Liver (tissue), 9 donors: ENCODE data around the gene RORC. TPM values are rescaled to one million over a fixed set of nuclear protein-coding genes. Genes with fewer than 3 reads are reported as not detected.

Experiments used
- DNase-seq: peaks from one replicate; pipeline ENCODE4 v3.0.0-alpha.2; 2017; ENCODE audit warnings: low spot score
- H3K27ac ChIP-seq, 2 donors: one replicate each; pipeline ENCODE4 v1.7.0; 2013; ENCODE audit warnings: inconsistent platforms in 2 of 2, low read length in 2 of 2, control low read depth in 1 of 2, low read depth in 1 of 2, mild to moderate bottlenecking in 1 of 2
- H3K27me3 ChIP-seq, 4 donors: one replicate each; pipeline versions ENCODE4 v1.6.1 to v1.7.0; 2013; ENCODE audit warnings: low read length in 3 of 4, inconsistent platforms in 1 of 4, mild to moderate bottlenecking in 1 of 4, moderate library complexity in 1 of 4; ENCODE audit not compliant: control insufficient read depth in 4 of 4, insufficient read depth in 4 of 4
- H3K36me3 ChIP-seq, 4 donors: one replicate each; pipeline versions ENCODE4 v1.6.1 to v1.7.0; 2013; ENCODE audit warnings: low read length in 3 of 4, mild to moderate bottlenecking in 3 of 4, low read depth in 1 of 4, moderate library complexity in 1 of 4; ENCODE audit not compliant: control insufficient read depth in 4 of 4, insufficient read depth in 3 of 4
- H3K4me1 ChIP-seq, 4 donors: one replicate each; pipeline versions ENCODE4 v1.6.1 to v1.7.0; 2013; ENCODE audit warnings: low read length in 3 of 4, mild to moderate bottlenecking in 3 of 4, moderate library complexity in 1 of 4; ENCODE audit not compliant: control insufficient read depth in 4 of 4, insufficient read depth in 4 of 4
- H3K4me3 ChIP-seq, 3 donors: one replicate each; pipeline versions ENCODE4 v1.6.1 to v1.7.0; 2013; ENCODE audit warnings: low read length in 3 of 3, control low read depth in 1 of 3, low read depth in 1 of 3, mild to moderate bottlenecking in 1 of 3
- H3K9ac ChIP-seq, 2 donors: one replicate each; pipeline ENCODE4 v1.7.0; 2013; ENCODE audit warnings: low read length in 2 of 2, mild to moderate bottlenecking in 2 of 2, moderate library complexity in 2 of 2, control low read depth in 1 of 2, low read depth in 1 of 2
- H3K9me3 ChIP-seq, 4 donors: one replicate each; pipeline versions ENCODE4 v1.6.1 to v1.7.0; 2013; ENCODE audit warnings: low read length in 3 of 4; ENCODE audit not compliant: control insufficient read depth in 4 of 4
- ATF3 ChIP-seq: IDR thresholded peaks from 2 replicates; pipeline ENCODE4 v1.6.1; 2016; ENCODE audit warnings: antibody characterized with exemption
- EGR1 ChIP-seq, 2 donors: IDR thresholded peaks; 2 replicates each; pipeline ENCODE4 v1.6.1; 2016 to 2018; ENCODE audit warnings: antibody characterized with exemption in 2 of 2, low read depth in 2 of 2
- FOXA1 ChIP-seq: IDR thresholded peaks from 2 replicates; pipeline ENCODE4 v1.6.1; 2016; ENCODE audit warnings: antibody characterized with exemption
- FOXA2 ChIP-seq: IDR thresholded peaks from 2 replicates; pipeline ENCODE4 v1.6.1; 2016; ENCODE audit warnings: antibody characterized with exemption
- GABPA ChIP-seq, 2 donors: IDR thresholded peaks in 1 of 2; conservative IDR thresholded peaks in 1 of 2; 2 replicates each; pipeline ENCODE4 v1.6.1; 2016; ENCODE audit warnings: antibody characterized with exemption in 2 of 2, mild to moderate bottlenecking in 1 of 2, moderate library complexity in 1 of 2
- HNF4A ChIP-seq, 2 donors: conservative IDR thresholded peaks; 2 replicates each; pipeline ENCODE4 v1.6.1; 2016; ENCODE audit warnings: antibody characterized with exemption in 2 of 2, mild to moderate bottlenecking in 2 of 2
- HNF4G ChIP-seq: IDR thresholded peaks from 2 replicates; pipeline ENCODE4 v1.6.1; 2016; ENCODE audit warnings: antibody characterized with exemption
- JUND ChIP-seq, 2 donors: IDR thresholded peaks; 2 replicates each; pipeline ENCODE4 v1.6.1; 2016; ENCODE audit warnings: antibody characterized with exemption in 2 of 2
- MAX ChIP-seq: IDR thresholded peaks from 2 replicates; pipeline ENCODE4 v1.6.1; 2016; ENCODE audit warnings: antibody characterized with exemption
- NR2F2 ChIP-seq: IDR thresholded peaks from 2 replicates; pipeline ENCODE4 v1.6.1; 2016; ENCODE audit warnings: antibody characterized with exemption
- RAD21 ChIP-seq, 2 donors: IDR thresholded peaks; 2 replicates each; pipeline ENCODE4 v1.6.1; 2016; ENCODE audit warnings: antibody characterized with exemption in 2 of 2, mild to moderate bottlenecking in 2 of 2
- RXRA ChIP-seq, 2 donors: IDR thresholded peaks; 2 replicates each; pipeline ENCODE4 v1.6.1; 2017 to 2018; ENCODE audit warnings: antibody characterized with exemption in 2 of 2, mild to moderate bottlenecking in 1 of 2
- SP1 ChIP-seq: IDR thresholded peaks from 2 replicates; pipeline ENCODE4 v1.6.1; 2018; ENCODE audit warnings: antibody characterized with exemption, mild to moderate bottlenecking
- YY1 ChIP-seq: IDR thresholded peaks from 2 replicates; pipeline ENCODE4 v1.6.1; 2016; ENCODE audit warnings: antibody characterized with exemption, mild to moderate bottlenecking
- WGBS: extraction: QIAGEN DNeasy Blood & Tissue Kit; methylation state at CpG from one replicate; pipeline ENCODE4 v1.1.7; 2013; 5-methylcytosine and 5-hydroxymethylcytosine counted together
- polyA plus RNA-seq, 2 donors: library from polyadenylated mRNA; stranded (reverse) in 1 of 2; unstranded in 1 of 2; fragments of 200-250 nt in 1 of 2; fragments of >200 nt in 1 of 2; fragmentation: Nextera tagmentation in 1 of 2; extraction: Ambion mirVana in 1 of 2; gene quantifications; one replicate each; pipeline versions ENCODE4 v1.2.1 to v1.2.3, GENCODE V29; 2013 to 2015
- total RNA-seq, 2 donors: library from RNA; depleted of rRNA; stranded (reverse); fragments of >200 nt; gene quantifications; one replicate each; pipeline ENCODE4 v1.2.3, GENCODE V29; 2014
- TF ChIP-seq, protein P1 (sequence below): IDR thresholded peaks from 2 replicates; pipeline ENCODE4 v1.6.1; 2016; ENCODE audit warnings: antibody characterized with exemption, mild to moderate bottlenecking
- TF ChIP-seq, protein P2 (sequence below): fragments of 150-350 bp; IDR thresholded peaks from 2 replicates; pipeline ENCODE4 v1.5.1; 2017; ENCODE audit warnings: improper control_type of control experiment, low read depth, low read length; ENCODE audit not compliant: missing input control
- TF ChIP-seq, protein P3 (sequence below): IDR thresholded peaks from 2 replicates; pipeline ENCODE4 v1.6.1; 2016; ENCODE audit warnings: antibody characterized with exemption
- donor health status: healthy.
- donor health status: healthy.
- donor health status: healthy.
- donor health status: healthy.
- donor health status: healthy.

Gene RORC
- total and polyA plus RNA-seq, 4 donors = 2.9 to 59.2 (median 13.0) TPM

DNA sequence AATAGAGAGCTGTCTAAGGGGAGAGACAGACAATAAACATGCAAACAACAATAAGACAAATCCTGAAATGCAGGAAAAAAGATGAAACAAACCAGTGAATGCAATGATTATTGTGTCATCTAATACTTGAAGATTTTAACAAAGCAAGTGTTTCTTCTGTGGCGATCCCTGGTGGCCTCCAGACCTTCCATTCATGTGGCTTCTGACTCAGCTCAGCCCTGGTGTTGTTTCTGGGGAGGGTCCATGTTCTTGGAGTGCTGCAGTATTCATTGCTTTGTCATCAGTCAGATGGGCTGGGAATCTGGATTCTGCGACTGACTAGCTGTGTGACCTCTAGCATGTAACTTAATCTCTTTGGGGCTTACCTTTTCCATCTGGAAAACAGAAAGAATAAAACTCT, 9.5 kb upstream of the RORC start:
- TF ChIP-seq, protein P1, sequence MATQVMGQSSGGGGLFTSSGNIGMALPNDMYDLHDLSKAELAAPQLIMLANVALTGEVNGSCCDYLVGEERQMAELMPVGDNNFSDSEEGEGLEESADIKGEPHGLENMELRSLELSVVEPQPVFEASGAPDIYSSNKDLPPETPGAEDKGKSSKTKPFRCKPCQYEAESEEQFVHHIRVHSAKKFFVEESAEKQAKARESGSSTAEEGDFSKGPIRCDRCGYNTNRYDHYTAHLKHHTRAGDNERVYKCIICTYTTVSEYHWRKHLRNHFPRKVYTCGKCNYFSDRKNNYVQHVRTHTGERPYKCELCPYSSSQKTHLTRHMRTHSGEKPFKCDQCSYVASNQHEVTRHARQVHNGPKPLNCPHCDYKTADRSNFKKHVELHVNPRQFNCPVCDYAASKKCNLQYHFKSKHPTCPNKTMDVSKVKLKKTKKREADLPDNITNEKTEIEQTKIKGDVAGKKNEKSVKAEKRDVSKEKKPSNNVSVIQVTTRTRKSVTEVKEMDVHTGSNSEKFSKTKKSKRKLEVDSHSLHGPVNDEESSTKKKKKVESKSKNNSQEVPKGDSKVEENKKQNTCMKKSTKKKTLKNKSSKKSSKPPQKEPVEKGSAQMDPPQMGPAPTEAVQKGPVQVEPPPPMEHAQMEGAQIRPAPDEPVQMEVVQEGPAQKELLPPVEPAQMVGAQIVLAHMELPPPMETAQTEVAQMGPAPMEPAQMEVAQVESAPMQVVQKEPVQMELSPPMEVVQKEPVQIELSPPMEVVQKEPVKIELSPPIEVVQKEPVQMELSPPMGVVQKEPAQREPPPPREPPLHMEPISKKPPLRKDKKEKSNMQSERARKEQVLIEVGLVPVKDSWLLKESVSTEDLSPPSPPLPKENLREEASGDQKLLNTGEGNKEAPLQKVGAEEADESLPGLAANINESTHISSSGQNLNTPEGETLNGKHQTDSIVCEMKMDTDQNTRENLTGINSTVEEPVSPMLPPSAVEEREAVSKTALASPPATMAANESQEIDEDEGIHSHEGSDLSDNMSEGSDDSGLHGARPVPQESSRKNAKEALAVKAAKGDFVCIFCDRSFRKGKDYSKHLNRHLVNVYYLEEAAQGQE = no peak
- TF ChIP-seq, protein P2, sequence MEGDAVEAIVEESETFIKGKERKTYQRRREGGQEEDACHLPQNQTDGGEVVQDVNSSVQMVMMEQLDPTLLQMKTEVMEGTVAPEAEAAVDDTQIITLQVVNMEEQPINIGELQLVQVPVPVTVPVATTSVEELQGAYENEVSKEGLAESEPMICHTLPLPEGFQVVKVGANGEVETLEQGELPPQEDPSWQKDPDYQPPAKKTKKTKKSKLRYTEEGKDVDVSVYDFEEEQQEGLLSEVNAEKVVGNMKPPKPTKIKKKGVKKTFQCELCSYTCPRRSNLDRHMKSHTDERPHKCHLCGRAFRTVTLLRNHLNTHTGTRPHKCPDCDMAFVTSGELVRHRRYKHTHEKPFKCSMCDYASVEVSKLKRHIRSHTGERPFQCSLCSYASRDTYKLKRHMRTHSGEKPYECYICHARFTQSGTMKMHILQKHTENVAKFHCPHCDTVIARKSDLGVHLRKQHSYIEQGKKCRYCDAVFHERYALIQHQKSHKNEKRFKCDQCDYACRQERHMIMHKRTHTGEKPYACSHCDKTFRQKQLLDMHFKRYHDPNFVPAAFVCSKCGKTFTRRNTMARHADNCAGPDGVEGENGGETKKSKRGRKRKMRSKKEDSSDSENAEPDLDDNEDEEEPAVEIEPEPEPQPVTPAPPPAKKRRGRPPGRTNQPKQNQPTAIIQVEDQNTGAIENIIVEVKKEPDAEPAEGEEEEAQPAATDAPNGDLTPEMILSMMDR = no peak
- no peak for TF ChIP-seq YY1
- TF ChIP-seq RAD21 (IDR thresholded peaks at IDR 0.05) = no peak
- TF ChIP-seq, protein P3, sequence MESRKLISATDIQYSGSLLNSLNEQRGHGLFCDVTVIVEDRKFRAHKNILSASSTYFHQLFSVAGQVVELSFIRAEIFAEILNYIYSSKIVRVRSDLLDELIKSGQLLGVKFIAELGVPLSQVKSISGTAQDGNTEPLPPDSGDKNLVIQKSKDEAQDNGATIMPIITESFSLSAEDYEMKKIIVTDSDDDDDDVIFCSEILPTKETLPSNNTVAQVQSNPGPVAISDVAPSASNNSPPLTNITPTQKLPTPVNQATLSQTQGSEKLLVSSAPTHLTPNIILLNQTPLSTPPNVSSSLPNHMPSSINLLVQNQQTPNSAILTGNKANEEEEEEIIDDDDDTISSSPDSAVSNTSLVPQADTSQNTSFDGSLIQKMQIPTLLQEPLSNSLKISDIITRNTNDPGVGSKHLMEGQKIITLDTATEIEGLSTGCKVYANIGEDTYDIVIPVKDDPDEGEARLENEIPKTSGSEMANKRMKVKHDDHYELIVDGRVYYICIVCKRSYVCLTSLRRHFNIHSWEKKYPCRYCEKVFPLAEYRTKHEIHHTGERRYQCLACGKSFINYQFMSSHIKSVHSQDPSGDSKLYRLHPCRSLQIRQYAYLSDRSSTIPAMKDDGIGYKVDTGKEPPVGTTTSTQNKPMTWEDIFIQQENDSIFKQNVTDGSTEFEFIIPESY = no peak
- no peak for TF ChIP-seq HNF4A (conservative IDR thresholded peaks at IDR 0.05)
- TF ChIP-seq JUND (IDR thresholded peaks at IDR 0.05) = no peak
- no peak for TF ChIP-seq EGR1 (IDR thresholded peaks at IDR 0.05; ENCODE audit: low read depth in 2 of 2)
- Histone ChIP-seq H3K4me1 (peaks cover 20 to 36% (median 22%) of the 10 kb centered on the region in 4 donors), H3K36me3 (no peaks in the 10 kb centered on the region), H3K4me3 (no peak overlapping the region), H3K9me3 (no peaks in the 10 kb centered on the region), H3K27me3 (no peaks in the 10 kb centered on the region), H3K9ac (no peak overlapping the region), H3K27ac (no peak overlapping the region)
- 93% methylated on average over 2 of the region's 2 CpGs for WGBS
- no peak for DNase-seq

DNA sequence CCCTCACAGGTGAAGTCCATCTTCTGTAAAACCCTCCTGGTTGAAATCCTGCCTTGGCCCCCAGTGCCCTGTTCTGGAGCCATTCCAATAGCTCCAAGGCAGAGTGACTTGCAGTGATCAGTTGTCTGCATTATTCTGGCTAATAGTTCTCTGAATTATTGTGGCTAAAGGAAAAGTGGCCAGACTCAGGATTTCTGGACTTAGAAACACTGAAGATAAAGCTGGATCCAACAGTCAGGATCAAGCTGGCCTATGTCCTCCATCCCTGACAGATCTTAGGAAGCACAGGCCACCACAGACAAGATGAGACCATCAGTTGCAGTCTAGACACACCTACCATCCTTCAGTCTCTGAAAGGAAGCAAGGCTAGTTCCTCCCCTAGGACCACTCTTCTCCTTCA, 8.8 kb upstream of the RORC start:
- DNase-seq = no peak
- no peaks in the 10 kb centered on the region for H3K36me3 ChIP-seq
- no peak overlapping the region for H3K9ac ChIP-seq
- H3K9me3 ChIP-seq = no peaks in the 10 kb centered on the region
- H3K27ac ChIP-seq = peak overlapping the region in 1 of 2 donors; percentile 40
- no peaks in the 10 kb centered on the region for H3K27me3 ChIP-seq
- peaks cover 24 to 43% (median 28%) of the 10 kb centered on the region in 4 donors for H3K4me1 ChIP-seq
- H3K4me3 ChIP-seq = no peak overlapping the region
- TF ChIP-seq GABPA (IDR thresholded peaks at IDR 0.05 in 1 of 2, conservative IDR thresholded peaks at IDR 0.05 in 1 of 2) (no peak), MAX (no peak), FOXA1 (no peak), RXRA (IDR thresholded peaks at IDR 0.05) (no peak), ATF3 (no peak), HNF4G (no peak), SP1 (no peak), EGR1 (IDR thresholded peaks at IDR 0.05; ENCODE audit: low read depth in 2 of 2) (no peak), HNF4A (conservative IDR thresholded peaks at IDR 0.05) (no peak), NR2F2 (no peak), FOXA2 (no peak), JUND (IDR thresholded peaks at IDR 0.05) (no peak), RAD21 (IDR thresholded peaks at IDR 0.05) (no peak)
- TF ChIP-seq, protein P1 = no peak
- TF ChIP-seq, protein P2 = no peak
